HepG2 (cell line): ENCODE measurements around the gene UTP20. TPM values are rescaled to one million over a fixed set of nuclear protein-coding genes. Genes with fewer than 3 reads are reported as not detected.

Experiments
- ATAC-seq: fragments of 200-7000 bp; cut with Tn5 transposase; 3 replicates; pipeline ENCODE4 v1.9.1; 2020; ENCODE audit warnings: mild to moderate bottlenecking, moderate library complexity
- Bru-seq: library from RNA; stranded (reverse); fragments of 400-500 nt; gene quantifications from one replicate; lab custom pipeline; 2021; lab: Mats Ljungman, UMichigan
- BruChase-seq, 2 experiments: library from RNA; stranded (reverse); fragments of 400-500 nt; gene quantifications; one replicate each; lab custom pipeline; 2021; lab: Mats Ljungman, UMichigan
- BruUV-seq: library from RNA; stranded (reverse); fragments of 400-500 nt; replicated peaks from 2 replicates; lab custom pipeline; 2021; lab: Mats Ljungman, UMichigan
- CTCF ChIA-PET: fragments of 300-600 bp; formaldehyde crosslinking; extraction: SDS; loops from one replicate; lab custom pipeline; 2021; ENCODE audit warnings: low total read pairs, inconsistent platforms, low intra/inter-chr PET ratio; lab: Yijun Ruan, JAX
- POLR2A ChIA-PET: fragments of 350-600 bp; sonication (Branson Sonifier 250); formaldehyde crosslinking; loops from one replicate; lab custom pipeline; 2020; ENCODE audit warnings: antibody characterized with exemption, inconsistent platforms; lab: Yijun Ruan, JAX
- DNase-seq: peaks from one replicate; pipeline ENCODE4 v3.0.0-alpha.2; 2015; ENCODE audit warnings: low spot score
- FAIRE-seq: peaks from 3 replicates; lab custom pipeline; 2011; peaks lifted over from hg19 to GRCh38; lab: Jason Lieb, UNC
- H2AFZ ChIP-seq: one replicate; pipeline ENCODE4 v1.6.1; 2011; ENCODE audit warnings: low read length, inconsistent platforms
- H3K27ac ChIP-seq: fragments of 300-600 bp; 3 replicates; pipeline ENCODE4 v1.8.0; 2011; ENCODE audit warnings: mixed run types, mild to moderate bottlenecking, mixed read lengths, low read length, inconsistent platforms; ENCODE audit not compliant: insufficient read depth; ENCODE audit errors: extremely low read length
- H3K27me3 ChIP-seq, 2 experiments: fragments of 200-600 bp in 1 of 2; 2 replicates in 1 of 2; 3 replicates in 1 of 2; pipeline versions ENCODE4 v1.6.0 to v1.8.0; 2011; ENCODE audit warnings: low read length in 2 of 2, mild to moderate bottlenecking in 2 of 2, moderate library complexity in 2 of 2, inconsistent platforms in 1 of 2; ENCODE audit not compliant: insufficient read depth in 2 of 2, control insufficient read depth in 1 of 2
- H3K36me3 ChIP-seq, 2 experiments: fragments of 200-600 bp in 1 of 2; replicated peaks in 1 of 2; 2 replicates in 1 of 2; 3 replicates in 1 of 2; pipeline versions ENCODE4 v1.5.1 to v1.8.0; 2011; ENCODE audit warnings: low read length in 2 of 2, inconsistent platforms in 1 of 2; ENCODE audit not compliant: insufficient read depth in 2 of 2, control insufficient read depth in 1 of 2
- H3K4me1 ChIP-seq: 2 replicates; pipeline ENCODE4 v1.5.1; 2012; ENCODE audit warnings: low read length, inconsistent platforms; ENCODE audit not compliant: insufficient read depth
- H3K4me2 ChIP-seq: 2 replicates; pipeline ENCODE4 v1.6.0; 2011; ENCODE audit warnings: low read depth, low read length, inconsistent platforms
- H3K4me3 ChIP-seq, 3 experiments: fragments of 200-600 bp in 1 of 3; sonication (generic), shearing (Covaris generic) in 1 of 3; replicated peaks in 1 of 3; 2 replicates each; pipeline ENCODE4 v1.5.1; 2011 to 2016; ENCODE audit warnings: low read length in 3 of 3, inconsistent platforms in 2 of 3, low read depth in 2 of 3, mild to moderate bottlenecking in 2 of 3, control low read depth in 1 of 3, mixed read lengths in 1 of 3; ENCODE audit not compliant: insufficient read depth in 1 of 3
- H3K79me2 ChIP-seq: one replicate; pipeline ENCODE4 v1.6.1; 2011; ENCODE audit warnings: low read length, inconsistent platforms; ENCODE audit not compliant: insufficient read depth
- H3K9ac ChIP-seq: 2 replicates; pipeline ENCODE4 v1.6.0; 2011; ENCODE audit warnings: mild to moderate bottlenecking, low read depth, low read length, inconsistent platforms; ENCODE audit not compliant: insufficient read depth
- H3K9me3 ChIP-seq: 2 replicates; pipeline ENCODE4 v1.5.1; 2012; ENCODE audit warnings: mild to moderate bottlenecking, low read length
- H4K20me1 ChIP-seq: 2 replicates; pipeline ENCODE4 v1.6.0; 2011; ENCODE audit warnings: inconsistent platforms, mild to moderate bottlenecking, low read length, moderate library complexity; ENCODE audit not compliant: insufficient read depth
- ATF1 ChIP-seq: IDR thresholded peaks from 2 replicates; pipeline ENCODE4 v1.6.1; 2016; ENCODE audit warnings: mild to moderate bottlenecking, control low read depth
- ELF1 ChIP-seq: sonication (generic); formaldehyde crosslinking; IDR thresholded peaks from 2 replicates; pipeline ENCODE4 v1.4.0; 2020; ENCODE audit warnings: missing genetic modification reagents
- GABPA ChIP-seq, 2 experiments: IDR thresholded peaks; 2 replicates each; pipeline ENCODE4 v1.6.1; 2011 to 2016; ENCODE audit warnings: low read depth in 2 of 2, low read length in 1 of 2, missing biosample characterization in 1 of 2, missing genetic modification characterization in 1 of 2
- HDAC1 ChIP-seq: sonication (generic); formaldehyde crosslinking; IDR thresholded peaks from 2 replicates; pipeline ENCODE4 v1.5.1; 2020; ENCODE audit warnings: mild to moderate bottlenecking, missing genetic modification reagents
- IRF2 ChIP-seq: IDR thresholded peaks from 2 replicates; pipeline ENCODE4 v1.6.1; 2018; ENCODE audit warnings: missing genetic modification reagents, missing compliant biosample characterization
- MAZ ChIP-seq, 2 experiments: sonication (generic) in 1 of 2; formaldehyde crosslinking in 1 of 2; IDR thresholded peaks; 2 replicates each; pipeline versions ENCODE4 v1.5.0 to v1.6.1; 2012 to 2020; ENCODE audit warnings: low read depth in 2 of 2, mild to moderate bottlenecking in 2 of 2, borderline replicate concordance in 1 of 2, improper control_type of control experiment in 1 of 2, low read length in 1 of 2, missing genetic modification reagents in 1 of 2, moderate library complexity in 1 of 2
- NFYB ChIP-seq: sonication (generic); formaldehyde crosslinking; IDR thresholded peaks from 2 replicates; pipeline ENCODE4 v1.4.0; 2020; ENCODE audit warnings: missing genetic modification reagents
- POLR2AphosphoS5 ChIP-seq: IDR thresholded peaks from 2 replicates; pipeline ENCODE4 v1.6.1; 2012; ENCODE audit warnings: low read depth, low read length
- SALL1 ChIP-seq: sonication (generic); formaldehyde crosslinking; IDR thresholded peaks from 2 replicates; pipeline ENCODE4 v1.8.0; 2022; ENCODE audit warnings: mild to moderate bottlenecking, missing genetic modification reagents
- WIZ ChIP-seq: sonication (generic); formaldehyde crosslinking; IDR thresholded peaks from 2 replicates; pipeline ENCODE4 v1.5.1; 2020; ENCODE audit warnings: mild to moderate bottlenecking, missing genetic modification reagents
- YEATS4 ChIP-seq: sonication (generic); formaldehyde crosslinking; IDR thresholded peaks from 2 replicates; pipeline ENCODE4 v1.4.0; 2020; ENCODE audit warnings: missing genetic modification reagents, borderline replicate concordance
- YY1 ChIP-seq: IDR thresholded peaks from 2 replicates; pipeline ENCODE4 v1.6.1; 2011; ENCODE audit warnings: low read length, low read depth, moderate library complexity, mild to moderate bottlenecking; ENCODE audit not compliant: insufficient read depth, insufficient replicate concordance
- ZFYVE20 ChIP-seq: sonication (generic); formaldehyde crosslinking; IDR thresholded peaks from 2 replicates; pipeline ENCODE4 v1.8.0; 2023; ENCODE audit warnings: low read depth, mild to moderate bottlenecking, moderate library complexity, missing genetic modification reagents, borderline replicate concordance
- ZNF350 ChIP-seq: sonication (generic); formaldehyde crosslinking; IDR thresholded peaks from 2 replicates; pipeline ENCODE4 v1.4.0; 2020; ENCODE audit warnings: mild to moderate bottlenecking, low read depth, missing genetic modification reagents, borderline replicate concordance
- ZNF430 ChIP-seq: sonication (generic); formaldehyde crosslinking; IDR thresholded peaks from 2 replicates; pipeline ENCODE4 v1.9.0; 2021; ENCODE audit warnings: mild to moderate bottlenecking, missing genetic modification reagents
- ZNF574 ChIP-seq: sonication (generic); formaldehyde crosslinking; IDR thresholded peaks from 2 replicates; pipeline ENCODE4 v1.4.0; 2020; ENCODE audit warnings: missing genetic modification reagents
- WGBS: methylation state at CpG from one replicate; pipeline ENCODE4 v1.1.6; 2017; ENCODE audit warnings: low lambda C conversion rate; 5-methylcytosine and 5-hydroxymethylcytosine counted together
- in situ Hi-C: cut with HindIII; loops from 2 replicates; pipeline ENCODE4 v1.10.0; 2017; ENCODE audit warnings: low pct_unique_long_range_greater_than_20kb; ENCODE audit not compliant: extremely low pct_ligation_motif_present
- intact Hi-C: fragments of 100-400 bp; cut with micrococcal nuclease; formaldehyde crosslinking; loops from one replicate; pipeline ENCODE4 v1.10.0; 2022; ENCODE audit not compliant: unreplicated experiment
- long read RNA-seq, 2 experiments: library from RNA in 1 of 2; library from polyadenylated mRNA in 1 of 2; stranded (forward) in 1 of 2; unstranded in 1 of 2; transcript quantifications; one replicate each; pipeline ENCODE4 v2.0.0, GENCODE V29; 2019 to 2022
- polyA minus RNA-seq, 3 experiments: library from RNA; depleted of rRNA, polyadenylated mRNA; stranded (reverse); fragments of >200 nt; gene quantifications; 2 replicates each; pipeline ENCODE4 v1.2.3, GENCODE V29; 2011; ENCODE audit warnings: low replicate concordance in 1 of 3
- polyA plus RNA-seq, 8 experiments: library from polyadenylated mRNA; depleted of rRNA in 3 of 8; stranded (reverse) in 7 of 8; unstranded in 1 of 8; fragments of >200 nt; fragmentation: Illumina TruSeq in 4 of 8; extraction: Trizol in 4 of 8; gene quantifications; 2 replicates each; pipeline versions ENCODE4 v1.2.1 to v1.2.3, GENCODE V29; 2011 to 2016; ENCODE audit warnings: low read depth in 4 of 8, missing spikeins in 1 of 8, mixed read lengths in 1 of 8; ENCODE audit not compliant: insufficient read depth in 1 of 8
- total RNA-seq, 5 experiments: library from RNA; depleted of rRNA; stranded (reverse); fragments of >200 nt; fragmentation: Illumina TruSeq; extraction: Trizol; gene quantifications; 2 replicates each; pipeline ENCODE4 v1.2.3, GENCODE V29; 2016; ENCODE audit warnings: low read depth in 1 of 5

UTP20 gene
- total RNA-seq (2016; rRNA removed; fragmentation: Illumina TruSeq; extraction: Trizol) (38.5 and 60.0 TPM in 2 replicates), polyA plus RNA-seq (2011; rRNA removed) (7.2 and 9.0 TPM in 2 replicates), polyA minus RNA-seq (2011; rRNA and poly(A)+ RNA removed; ENCODE audit: low replicate concordance) (20.4 and 30.4 TPM in 2 replicates), Bru-seq, nascent RNA (percentile 74 among the genes with signal in this experiment), BruChase-seq, experiment 1, labeled RNA remaining after a 6-hour chase (percentile 83 among the genes with signal in this experiment), BruChase-seq, experiment 2, labeled RNA remaining after a 2-hour chase (percentile 80 among the genes with signal in this experiment)
- total RNA-seq (2016; cell fraction: cytosol; rRNA removed; fragmentation: Illumina TruSeq; extraction: Trizol; ENCODE audit: low read depth): 4.5 and 4.8 TPM in 2 replicates
- 37.3 and 57.0 TPM in 2 replicates for total RNA-seq (2016; cell fraction: insoluble cytoplasmic fraction; rRNA removed; fragmentation: Illumina TruSeq; extraction: Trizol)
- total RNA-seq (2016; cell fraction: membrane; rRNA removed; fragmentation: Illumina TruSeq; extraction: Trizol): 8.9 and 9.2 TPM in 2 replicates
- total RNA-seq (2016; cell fraction: nucleus; rRNA removed; fragmentation: Illumina TruSeq; extraction: Trizol): 39.7 and 43.6 TPM in 2 replicates
- 3.8 and 5.4 TPM in 2 replicates for polyA plus RNA-seq (2011; cell fraction: cytosol; rRNA removed)
- 4.5 and 5.9 TPM in 2 replicates for polyA plus RNA-seq (2011; cell fraction: nucleus; rRNA removed)
- polyA plus RNA-seq (2012): 7.2 and 7.9 TPM in 2 replicates
- 0.40 TPM in 2 replicates for polyA plus RNA-seq (2016; cell fraction: cytosol; fragmentation: Illumina TruSeq; extraction: Trizol; ENCODE audit: low read depth)
- 17.1 and 17.7 TPM in 2 replicates for polyA plus RNA-seq (2016; cell fraction: insoluble cytoplasmic fraction; fragmentation: Illumina TruSeq; extraction: Trizol; ENCODE audit: low read depth)
- 0.76 and 1.1 TPM in 2 replicates for polyA plus RNA-seq (2016; cell fraction: membrane; fragmentation: Illumina TruSeq; extraction: Trizol; ENCODE audit: low read depth)
- polyA plus RNA-seq (2016; cell fraction: nucleus; fragmentation: Illumina TruSeq; extraction: Trizol; ENCODE audit: insufficient read depth, low read depth): 18.5 and 20.8 TPM in 2 replicates
- 15.2 and 16.1 TPM in 2 replicates for polyA minus RNA-seq (2011; cell fraction: cytosol; rRNA and poly(A)+ RNA removed)
- 33.6 and 39.7 TPM in 2 replicates for polyA minus RNA-seq (2011; cell fraction: nucleus; rRNA and poly(A)+ RNA removed)
- long read RNA-seq, experiment 1, partial matches to known transcripts: 3 of 3 reads
- long read RNA-seq, experiment 1, other reads (novel, unspliced or antisense): 0 of 3 reads
- long read RNA-seq, experiment 2, partial matches to known transcripts: 24 of 27 reads
- long read RNA-seq, experiment 2, other reads (novel, unspliced or antisense): 3 of 27 reads

- in situ Hi-C loops (no loop called here), intact Hi-C loops (no loop called here)
- FAIRE-seq: peak; percentile 26
- no peaks in the 10 kb centered on the region for H3K9me3 ChIP-seq
- no peaks in the 10 kb centered on the region for H4K20me1 ChIP-seq
- ChIA-PET CTCF (no interaction called here), POLR2A (no interaction called here)
- peak; percentile 98 for ATAC-seq
- H3K27ac ChIP-seq: peak within 1 kb of the TSS; percentile 58
- H3K36me3 ChIP-seq: peaks cover 3 to 14% of the 10 kb centered on the region in 2 experiments
- peak within 1 kb of the TSS; percentile 71 for H3K4me2 ChIP-seq
- peak within 1 kb of the TSS; percentile 98 for H2AFZ ChIP-seq
- BruUV-seq: no TSS peak
- peak within 1 kb of the TSS; percentile 97 to 100 (median 98) for H3K4me3 ChIP-seq
- peaks cover 5% of the 10 kb centered on the region; the same call in 1 of the 2 replicates for H3K4me1 ChIP-seq
- H3K9ac ChIP-seq: peak within 1 kb of the TSS; percentile 83
- H3K27me3 ChIP-seq: no peaks in the 10 kb centered on the region; a peak in 1 of 5 replicates
- H3K79me2 ChIP-seq: peaks cover 27% of the 10 kb centered on the region
- 2% methylated on average over 18 of the region's 34 CpGs for WGBS
- DNase-seq: peak; percentile 79
- TF ChIP-seq ZNF350 (CRISPR knock-in tag) (peak; percentile 31; the same call in 1 of the 2 replicates), POLR2AphosphoS5 (peak; percentile 86), ZFYVE20 (CRISPR knock-in tag) (no peak), ATF1 (CRISPR knock-in tag) (no peak), HDAC1 (CRISPR knock-in tag) (peak; percentile 99), ELF1 (CRISPR knock-in tag) (peak; percentile 88), YY1 (peak; percentile 99), GABPA (IDR thresholded peaks at IDR 0.05; ENCODE audit: low read depth, low read length) (no peak; the same call in 1 of the 2 replicates), GABPA (CRISPR knock-in tag; IDR thresholded peaks at IDR 0.05; ENCODE audit: low read depth) (peak; percentile 81), ZNF430 (peak; percentile 62; the same call in 1 of the 2 replicates), WIZ (CRISPR knock-in tag) (no peak), IRF2 (CRISPR knock-in tag) (no peak), ZNF574 (peak; percentile 78), MAZ (IDR thresholded peaks at IDR 0.05; ENCODE audit: borderline replicate concordance, low read depth, low read length) (no peak), MAZ (CRISPR knock-in tag; IDR thresholded peaks at IDR 0.05; ENCODE audit: low read depth) (0 out of 2 replicates have a peak, but pooled peaks have one; percentile 24), SALL1 (CRISPR knock-in tag) (peak; percentile 67; the same call in 1 of the 2 replicates), NFYB (no peak), YEATS4 (CRISPR knock-in tag) (peak; percentile 80)
Observed at GRCh38 chr12:101280006-101280505, at the start of gene UTP20. Gene UTP20 (plus strand): TSS chr12:101280105. CDS start chr12:101280283, 178 bp downstream.
